GM20000 (cell line): Measurements from ENCODE around the gene SENP2.
"Not testable (repeated sequence)": the region's sequence is repeated elsewhere in the genome, so short reads cannot be mapped to it uniquely, and the experiment has no call there.

Experiments used
- DNase-seq: peaks from one replicate; pipeline ENCODE4 v3.0.0; 2012; ENCODE audit warnings: low spot score
- TF ChIP-seq, protein P1 (sequence below): IDR thresholded peaks from 2 replicates; pipeline ENCODE4 v1.5.1; 2012; ENCODE audit warnings: mild to moderate bottlenecking, control low read depth; ENCODE audit errors: extremely low read depth, missing control alignments

Gene SENP2

DNA sequence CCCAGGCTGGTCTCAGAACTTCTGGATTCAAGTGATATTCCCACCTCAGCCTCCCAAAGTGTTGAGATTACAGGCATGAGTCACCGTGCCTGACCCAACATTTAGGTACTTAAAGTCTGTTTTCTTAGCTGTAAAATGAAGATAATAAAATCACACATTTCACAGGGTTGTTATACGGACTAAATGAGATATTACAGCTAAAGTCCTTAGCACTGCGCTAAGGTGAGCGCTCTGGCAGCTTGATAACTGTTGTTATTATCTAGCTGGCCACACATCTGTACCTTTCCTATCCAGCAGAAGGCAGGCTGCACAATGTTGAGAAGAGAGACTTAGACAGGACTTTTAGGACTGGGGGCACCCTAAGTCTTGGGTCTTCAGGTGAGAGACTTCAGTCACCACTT lies 31.0 kb upstream of the SENP2 start:
- TF ChIP-seq, protein P1, sequence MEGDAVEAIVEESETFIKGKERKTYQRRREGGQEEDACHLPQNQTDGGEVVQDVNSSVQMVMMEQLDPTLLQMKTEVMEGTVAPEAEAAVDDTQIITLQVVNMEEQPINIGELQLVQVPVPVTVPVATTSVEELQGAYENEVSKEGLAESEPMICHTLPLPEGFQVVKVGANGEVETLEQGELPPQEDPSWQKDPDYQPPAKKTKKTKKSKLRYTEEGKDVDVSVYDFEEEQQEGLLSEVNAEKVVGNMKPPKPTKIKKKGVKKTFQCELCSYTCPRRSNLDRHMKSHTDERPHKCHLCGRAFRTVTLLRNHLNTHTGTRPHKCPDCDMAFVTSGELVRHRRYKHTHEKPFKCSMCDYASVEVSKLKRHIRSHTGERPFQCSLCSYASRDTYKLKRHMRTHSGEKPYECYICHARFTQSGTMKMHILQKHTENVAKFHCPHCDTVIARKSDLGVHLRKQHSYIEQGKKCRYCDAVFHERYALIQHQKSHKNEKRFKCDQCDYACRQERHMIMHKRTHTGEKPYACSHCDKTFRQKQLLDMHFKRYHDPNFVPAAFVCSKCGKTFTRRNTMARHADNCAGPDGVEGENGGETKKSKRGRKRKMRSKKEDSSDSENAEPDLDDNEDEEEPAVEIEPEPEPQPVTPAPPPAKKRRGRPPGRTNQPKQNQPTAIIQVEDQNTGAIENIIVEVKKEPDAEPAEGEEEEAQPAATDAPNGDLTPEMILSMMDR = no peak
- DNase-seq = no peak

- TF ChIP-seq, protein P1 = no peak
- no peak for DNase-seq
Observed at GRCh38 chr3:185555860-185556347, 30.2 kb upstream of the SENP2 start.

- not testable (repeated sequence) for DNase-seq
Observed at GRCh38 chr3:185556640-185557039, 29.5 kb upstream of the SENP2 start.

GRCh38 chr3:185558395-185558794 lies 27.7 kb upstream of the SENP2 start:
- TF ChIP-seq, protein P1 = no peak
- DNase-seq = no peak

DNA sequence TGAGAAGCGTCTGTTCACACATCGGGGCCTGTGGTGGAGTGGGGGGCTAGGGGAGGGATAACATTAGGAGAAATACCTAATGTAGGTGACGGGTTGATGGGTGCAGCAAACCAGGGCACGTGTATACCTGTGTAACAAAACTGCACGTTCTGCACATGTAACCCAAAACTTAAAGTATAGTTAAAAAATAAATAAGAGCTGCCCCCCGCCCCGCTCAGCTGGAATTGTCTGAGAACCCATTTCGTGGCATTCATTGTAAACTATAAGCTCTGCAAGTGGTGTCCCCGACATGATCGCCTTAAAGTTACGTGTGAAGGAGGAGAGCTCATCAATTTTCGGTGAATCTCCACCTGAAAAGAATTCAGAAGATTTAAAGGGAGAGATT lies 26.4 kb upstream of the SENP2 start:
- TF ChIP-seq, protein P1 = no peak
- DNase-seq = no peak

DNA sequence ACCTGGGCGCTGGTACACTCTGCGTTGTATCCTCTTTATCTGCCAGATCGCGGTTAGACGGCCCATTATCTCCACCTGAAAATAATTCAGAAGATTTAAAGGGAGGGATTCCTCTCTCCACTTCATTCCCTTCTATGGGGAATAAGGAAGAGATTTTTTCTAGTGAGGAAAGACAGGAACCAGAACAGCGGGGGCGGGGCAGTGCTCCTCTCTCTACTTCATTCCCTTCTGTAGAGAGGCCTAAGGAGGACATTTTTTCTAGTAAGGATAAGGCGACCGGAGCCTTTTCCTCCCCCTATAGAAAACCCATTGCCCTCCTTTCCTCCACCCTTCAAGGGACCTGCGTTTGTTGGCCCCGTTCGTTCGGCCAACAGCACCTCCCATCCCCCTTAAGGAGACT lies 25.4 kb upstream of the SENP2 start:
- TF ChIP-seq, protein P1 = no peak
- DNase-seq = no peak

- TF ChIP-seq, protein P1 = no peak
- no peak for DNase-seq
Observed at GRCh38 chr3:185561374-185561943, 24.6 kb upstream of the SENP2 start.

- TF ChIP-seq, protein P1 = no peak
- DNase-seq = no peak
Observed at GRCh38 chr3:185561958-185562357, 24.1 kb upstream of the SENP2 start.
